ENCODE results near the gene ACY1.
A peak's percentile ranks its signal among the peaks of the same experiment; 100 is the strongest.
"Not testable (repeated sequence)": the region's sequence is repeated elsewhere in the genome, so short reads cannot be mapped to it uniquely, and the experiment has no call there.

ACY1 gene

GRCh38 chr3:51986010-51986947 is 2.9 kb downstream of the ACY1 start:
- no peak for DNase-seq

GRCh38 chr3:51987568-51987967 is 4.2 kb downstream of the ACY1 start:
- DNase-seq = no peak

- no peak for DNase-seq
Measured at GRCh38 chr3:51988286-51989146, 5.2 kb downstream of the ACY1 start.

- not testable (repeated sequence) for DNase-seq
Measured at GRCh38 chr3:51990501-51990971, 7.2 kb downstream of the ACY1 start.

- DNase-seq = no peak
Measured at GRCh38 chr3:51992017-51992682, 8.8 kb downstream of the ACY1 start.

GRCh38 chr3:51993657-51994056 is 10.3 kb downstream of the ACY1 start:
- DNase-seq = not testable (repeated sequence)

- DNase-seq = no peak
Measured at GRCh38 chr3:51994530-51994929, 11.2 kb downstream of the ACY1 start.

- DNase-seq = peak; percentile 88
Measured at GRCh38 chr3:51995346-51996163, 12.2 kb downstream of the ACY1 start, which contains the start of gene RPL29. TSS of gene RPL29 (minus strand) at chr3:51995895. CDS start at chr3:51995461, 434 bp downstream.

GRCh38 chr3:51997172-51997571 is 13.8 kb downstream of the ACY1 start:
- DNase-seq = no peak

- DNase-seq = peak; percentile 11
Measured at GRCh38 chr3:51997935-51998596, 14.7 kb downstream of the ACY1 start.

- DNase-seq = no peak
Measured at GRCh38 chr3:51998774-51999173, 15.4 kb downstream of the ACY1 start.

GRCh38 chr3:51999846-52000245 is 16.5 kb downstream of the ACY1 start:
- no peak for DNase-seq

- peak; percentile 76 for DNase-seq
Measured at GRCh38 chr3:52001443-52001974, 18.2 kb downstream of the ACY1 start.

- no peak for DNase-seq
Measured at GRCh38 chr3:52002748-52003147, 19.4 kb downstream of the ACY1 start.

- DNase-seq = peak; percentile 18
Measured at GRCh38 chr3:52004163-52004787, 20.9 kb downstream of the ACY1 start.

- DNase-seq = peak; percentile 37
Measured at GRCh38 chr3:52004906-52005395, 21.6 kb downstream of the ACY1 start.

- peak; percentile 78 for DNase-seq
Measured at GRCh38 chr3:52005571-52005986, 22.2 kb downstream of the ACY1 start.

GRCh38 chr3:52006017-52006819 is 22.9 kb downstream of the ACY1 start:
- DNase-seq = no peak

- DNase-seq = no peak
Measured at GRCh38 chr3:52006820-52007133, 23.4 kb downstream of the ACY1 start.

GRCh38 chr3:52007291-52007690 is 24.0 kb downstream of the ACY1 start:
- no peak for DNase-seq
